HEK293 (cell line): ENCODE data around the gene FBXW10.
"Not testable (repeated sequence)": the region's sequence is repeated elsewhere in the genome, so short reads cannot be mapped to it uniquely, and the experiment has no call there.

ENCODE experiments used
- FEZF1 ChIP-seq: fragments of 450-650 bp; formaldehyde crosslinking; IDR thresholded peaks from 2 replicates; pipeline ENCODE4 v1.5.1; 2016; ENCODE audit warnings: missing biosample characterization, missing genetic modification characterization
- HOXD13 ChIP-seq: sonication (generic); formaldehyde crosslinking; IDR thresholded peaks from 2 replicates; pipeline ENCODE4 v1.8.0; 2022; ENCODE audit warnings: missing genetic modification reagents, borderline replicate concordance
- KLF1 ChIP-seq: fragments of 450-650 bp; formaldehyde crosslinking; IDR thresholded peaks from 2 replicates; pipeline ENCODE4 v1.5.1; 2016; ENCODE audit warnings: missing biosample characterization, missing genetic modification characterization
- SETDB1 ChIP-seq: IDR thresholded peaks from one replicate; pipeline ENCODE4 v1.6.1; 2017; ENCODE audit warnings: mild to moderate bottlenecking, low read length, moderate library complexity, mixed read lengths; ENCODE audit not compliant: insufficient read length
- ZBTB8A ChIP-seq: fragments of 450-650 bp; formaldehyde crosslinking; IDR thresholded peaks from 2 replicates; pipeline ENCODE4 v1.5.1; 2016; ENCODE audit warnings: missing biosample characterization, missing genetic modification characterization
- TF ChIP-seq, protein P1 (sequence below): fragments of 450-650 bp; formaldehyde crosslinking; IDR thresholded peaks from 2 replicates; pipeline ENCODE4 v1.5.1; 2016; ENCODE audit warnings: missing biosample characterization, missing genetic modification characterization
- TF ChIP-seq, protein P2 (sequence below): fragments of 450-650 bp; formaldehyde crosslinking; IDR thresholded peaks from 2 replicates; pipeline ENCODE4 v1.5.1; 2016; ENCODE audit warnings: missing biosample characterization, missing genetic modification characterization, low read depth
- TF ChIP-seq, protein P3 (sequence below): fragments of 450-650 bp; IDR thresholded peaks from 2 replicates; pipeline ENCODE4 v1.5.1; 2018; ENCODE audit warnings: missing biosample characterization, mild to moderate bottlenecking, missing genetic modification characterization
- TF ChIP-seq, protein P4 (sequence below): fragments of 450-650 bp; formaldehyde crosslinking; IDR thresholded peaks from 2 replicates; pipeline ENCODE4 v1.5.1; 2016; ENCODE audit warnings: missing biosample characterization, missing genetic modification characterization
- TF ChIP-seq, protein P5 (sequence below): fragments of 450-650 bp; formaldehyde crosslinking; IDR thresholded peaks from 2 replicates; pipeline ENCODE4 v1.5.1; 2016; ENCODE audit warnings: missing biosample characterization, missing genetic modification characterization
- TF ChIP-seq, protein P6 (sequence below): fragments of 450-650 bp; formaldehyde crosslinking; IDR thresholded peaks from 2 replicates; pipeline ENCODE4 v1.5.1; 2017; ENCODE audit warnings: missing biosample characterization, missing genetic modification characterization

DNA sequence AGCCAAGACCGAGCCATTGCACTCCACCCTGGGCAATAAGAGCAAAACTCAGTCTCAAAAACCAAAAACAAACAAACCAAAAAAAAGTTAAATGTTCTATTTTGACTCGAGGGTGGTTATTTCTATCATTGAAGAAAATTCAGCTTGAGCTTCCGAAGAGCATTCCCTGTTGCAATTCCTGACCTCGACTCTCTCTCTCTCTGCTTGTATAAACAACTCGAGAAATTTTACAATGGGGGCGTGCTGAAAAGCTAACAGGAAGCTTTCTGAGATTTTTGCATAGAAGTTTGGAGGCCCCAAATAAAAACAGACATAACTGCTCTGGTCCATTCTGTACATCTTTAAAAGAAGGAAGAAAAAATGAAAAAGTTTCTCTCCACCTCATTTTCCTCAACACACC, 3.6 kb downstream of the FBXW10 start:
- TF ChIP-seq, protein P1, sequence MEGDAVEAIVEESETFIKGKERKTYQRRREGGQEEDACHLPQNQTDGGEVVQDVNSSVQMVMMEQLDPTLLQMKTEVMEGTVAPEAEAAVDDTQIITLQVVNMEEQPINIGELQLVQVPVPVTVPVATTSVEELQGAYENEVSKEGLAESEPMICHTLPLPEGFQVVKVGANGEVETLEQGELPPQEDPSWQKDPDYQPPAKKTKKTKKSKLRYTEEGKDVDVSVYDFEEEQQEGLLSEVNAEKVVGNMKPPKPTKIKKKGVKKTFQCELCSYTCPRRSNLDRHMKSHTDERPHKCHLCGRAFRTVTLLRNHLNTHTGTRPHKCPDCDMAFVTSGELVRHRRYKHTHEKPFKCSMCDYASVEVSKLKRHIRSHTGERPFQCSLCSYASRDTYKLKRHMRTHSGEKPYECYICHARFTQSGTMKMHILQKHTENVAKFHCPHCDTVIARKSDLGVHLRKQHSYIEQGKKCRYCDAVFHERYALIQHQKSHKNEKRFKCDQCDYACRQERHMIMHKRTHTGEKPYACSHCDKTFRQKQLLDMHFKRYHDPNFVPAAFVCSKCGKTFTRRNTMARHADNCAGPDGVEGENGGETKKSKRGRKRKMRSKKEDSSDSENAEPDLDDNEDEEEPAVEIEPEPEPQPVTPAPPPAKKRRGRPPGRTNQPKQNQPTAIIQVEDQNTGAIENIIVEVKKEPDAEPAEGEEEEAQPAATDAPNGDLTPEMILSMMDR (tag by site-specific recombination), result not testable (repeated sequence)
- TF ChIP-seq, protein P2, sequence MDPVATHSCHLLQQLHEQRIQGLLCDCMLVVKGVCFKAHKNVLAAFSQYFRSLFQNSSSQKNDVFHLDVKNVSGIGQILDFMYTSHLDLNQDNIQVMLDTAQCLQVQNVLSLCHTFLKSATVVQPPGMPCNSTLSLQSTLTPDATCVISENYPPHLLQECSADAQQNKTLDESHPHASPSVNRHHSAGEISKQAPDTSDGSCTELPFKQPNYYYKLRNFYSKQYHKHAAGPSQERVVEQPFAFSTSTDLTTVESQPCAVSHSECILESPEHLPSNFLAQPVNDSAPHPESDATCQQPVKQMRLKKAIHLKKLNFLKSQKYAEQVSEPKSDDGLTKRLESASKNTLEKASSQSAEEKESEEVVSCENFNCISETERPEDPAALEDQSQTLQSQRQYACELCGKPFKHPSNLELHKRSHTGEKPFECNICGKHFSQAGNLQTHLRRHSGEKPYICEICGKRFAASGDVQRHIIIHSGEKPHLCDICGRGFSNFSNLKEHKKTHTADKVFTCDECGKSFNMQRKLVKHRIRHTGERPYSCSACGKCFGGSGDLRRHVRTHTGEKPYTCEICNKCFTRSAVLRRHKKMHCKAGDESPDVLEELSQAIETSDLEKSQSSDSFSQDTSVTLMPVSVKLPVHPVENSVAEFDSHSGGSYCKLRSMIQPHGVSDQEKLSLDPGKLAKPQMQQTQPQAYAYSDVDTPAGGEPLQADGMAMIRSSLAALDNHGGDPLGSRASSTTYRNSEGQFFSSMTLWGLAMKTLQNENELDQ (tag by site-specific recombination), result not testable (repeated sequence)
- TF ChIP-seq, protein P3, sequence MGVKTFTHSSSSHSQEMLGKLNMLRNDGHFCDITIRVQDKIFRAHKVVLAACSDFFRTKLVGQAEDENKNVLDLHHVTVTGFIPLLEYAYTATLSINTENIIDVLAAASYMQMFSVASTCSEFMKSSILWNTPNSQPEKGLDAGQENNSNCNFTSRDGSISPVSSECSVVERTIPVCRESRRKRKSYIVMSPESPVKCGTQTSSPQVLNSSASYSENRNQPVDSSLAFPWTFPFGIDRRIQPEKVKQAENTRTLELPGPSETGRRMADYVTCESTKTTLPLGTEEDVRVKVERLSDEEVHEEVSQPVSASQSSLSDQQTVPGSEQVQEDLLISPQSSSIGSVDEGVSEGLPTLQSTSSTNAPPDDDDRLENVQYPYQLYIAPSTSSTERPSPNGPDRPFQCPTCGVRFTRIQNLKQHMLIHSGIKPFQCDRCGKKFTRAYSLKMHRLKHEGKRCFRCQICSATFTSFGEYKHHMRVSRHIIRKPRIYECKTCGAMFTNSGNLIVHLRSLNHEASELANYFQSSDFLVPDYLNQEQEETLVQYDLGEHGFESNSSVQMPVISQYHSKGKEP, result not testable (repeated sequence)
- not testable (repeated sequence) for TF ChIP-seq KLF1 (tag by site-specific recombination); FEZF1 (tag by site-specific recombination); SETDB1; HOXD13; ZBTB8A (tag by site-specific recombination)
- TF ChIP-seq, protein P4, sequence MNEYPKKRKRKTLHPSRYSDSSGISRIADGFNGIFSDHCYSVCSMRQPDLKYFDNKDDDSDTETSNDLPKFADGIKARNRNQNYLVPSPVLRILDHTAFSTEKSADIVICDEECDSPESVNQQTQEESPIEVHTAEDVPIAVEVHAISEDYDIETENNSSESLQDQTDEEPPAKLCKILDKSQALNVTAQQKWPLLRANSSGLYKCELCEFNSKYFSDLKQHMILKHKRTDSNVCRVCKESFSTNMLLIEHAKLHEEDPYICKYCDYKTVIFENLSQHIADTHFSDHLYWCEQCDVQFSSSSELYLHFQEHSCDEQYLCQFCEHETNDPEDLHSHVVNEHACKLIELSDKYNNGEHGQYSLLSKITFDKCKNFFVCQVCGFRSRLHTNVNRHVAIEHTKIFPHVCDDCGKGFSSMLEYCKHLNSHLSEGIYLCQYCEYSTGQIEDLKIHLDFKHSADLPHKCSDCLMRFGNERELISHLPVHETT, result not testable (repeated sequence)
- TF ChIP-seq, protein P5, sequence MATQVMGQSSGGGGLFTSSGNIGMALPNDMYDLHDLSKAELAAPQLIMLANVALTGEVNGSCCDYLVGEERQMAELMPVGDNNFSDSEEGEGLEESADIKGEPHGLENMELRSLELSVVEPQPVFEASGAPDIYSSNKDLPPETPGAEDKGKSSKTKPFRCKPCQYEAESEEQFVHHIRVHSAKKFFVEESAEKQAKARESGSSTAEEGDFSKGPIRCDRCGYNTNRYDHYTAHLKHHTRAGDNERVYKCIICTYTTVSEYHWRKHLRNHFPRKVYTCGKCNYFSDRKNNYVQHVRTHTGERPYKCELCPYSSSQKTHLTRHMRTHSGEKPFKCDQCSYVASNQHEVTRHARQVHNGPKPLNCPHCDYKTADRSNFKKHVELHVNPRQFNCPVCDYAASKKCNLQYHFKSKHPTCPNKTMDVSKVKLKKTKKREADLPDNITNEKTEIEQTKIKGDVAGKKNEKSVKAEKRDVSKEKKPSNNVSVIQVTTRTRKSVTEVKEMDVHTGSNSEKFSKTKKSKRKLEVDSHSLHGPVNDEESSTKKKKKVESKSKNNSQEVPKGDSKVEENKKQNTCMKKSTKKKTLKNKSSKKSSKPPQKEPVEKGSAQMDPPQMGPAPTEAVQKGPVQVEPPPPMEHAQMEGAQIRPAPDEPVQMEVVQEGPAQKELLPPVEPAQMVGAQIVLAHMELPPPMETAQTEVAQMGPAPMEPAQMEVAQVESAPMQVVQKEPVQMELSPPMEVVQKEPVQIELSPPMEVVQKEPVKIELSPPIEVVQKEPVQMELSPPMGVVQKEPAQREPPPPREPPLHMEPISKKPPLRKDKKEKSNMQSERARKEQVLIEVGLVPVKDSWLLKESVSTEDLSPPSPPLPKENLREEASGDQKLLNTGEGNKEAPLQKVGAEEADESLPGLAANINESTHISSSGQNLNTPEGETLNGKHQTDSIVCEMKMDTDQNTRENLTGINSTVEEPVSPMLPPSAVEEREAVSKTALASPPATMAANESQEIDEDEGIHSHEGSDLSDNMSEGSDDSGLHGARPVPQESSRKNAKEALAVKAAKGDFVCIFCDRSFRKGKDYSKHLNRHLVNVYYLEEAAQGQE, result not testable (repeated sequence)
- TF ChIP-seq, protein P6, sequence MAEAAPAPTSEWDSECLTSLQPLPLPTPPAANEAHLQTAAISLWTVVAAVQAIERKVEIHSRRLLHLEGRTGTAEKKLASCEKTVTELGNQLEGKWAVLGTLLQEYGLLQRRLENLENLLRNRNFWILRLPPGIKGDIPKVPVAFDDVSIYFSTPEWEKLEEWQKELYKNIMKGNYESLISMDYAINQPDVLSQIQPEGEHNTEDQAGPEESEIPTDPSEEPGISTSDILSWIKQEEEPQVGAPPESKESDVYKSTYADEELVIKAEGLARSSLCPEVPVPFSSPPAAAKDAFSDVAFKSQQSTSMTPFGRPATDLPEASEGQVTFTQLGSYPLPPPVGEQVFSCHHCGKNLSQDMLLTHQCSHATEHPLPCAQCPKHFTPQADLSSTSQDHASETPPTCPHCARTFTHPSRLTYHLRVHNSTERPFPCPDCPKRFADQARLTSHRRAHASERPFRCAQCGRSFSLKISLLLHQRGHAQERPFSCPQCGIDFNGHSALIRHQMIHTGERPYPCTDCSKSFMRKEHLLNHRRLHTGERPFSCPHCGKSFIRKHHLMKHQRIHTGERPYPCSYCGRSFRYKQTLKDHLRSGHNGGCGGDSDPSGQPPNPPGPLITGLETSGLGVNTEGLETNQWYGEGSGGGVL, result not testable (repeated sequence)
